ENCODE data around the gene RASD2. TPM values are rescaled to one million over a fixed set of nuclear protein-coding genes. Genes with fewer than 3 reads are reported as not detected.

The RASD2 gene
- total RNA-seq, 1 donor: 0.09 TPM

- no peak for TF ChIP-seq CTCF (IDR thresholded peaks at IDR 0.05; ENCODE audit: insufficient read depth, low read length)
- no peak for DNase-seq (ENCODE audit: low read depth)
Measured at GRCh38 chr22:35552846-35553245, 12.2 kb downstream of the RASD2 start.

GRCh38 chr22:35553341-35553740, 12.7 kb downstream of the RASD2 start:
- TF ChIP-seq CTCF (IDR thresholded peaks at IDR 0.05; ENCODE audit: insufficient read depth, low read length): no peak
- no peak overlapping the region for H3K4me3 ChIP-seq (ENCODE audit: low read depth, low read length)
- no peak for DNase-seq (ENCODE audit: low read depth)

More at GRCh38 chr22:35552846-35553245, 12.2 kb downstream of the RASD2 start:
- H3K4me3 ChIP-seq (ENCODE audit: low read depth, low read length): no peak overlapping the region

GRCh38 chr22:35554297-35554845, 13.7 kb downstream of the RASD2 start:
- H3K4me3 ChIP-seq (ENCODE audit: low read depth, low read length): no peak overlapping the region
- TF ChIP-seq CTCF (IDR thresholded peaks at IDR 0.05; ENCODE audit: insufficient read depth, low read length): no peak
- no peak for DNase-seq (ENCODE audit: low read depth)

GRCh38 chr22:35555483-35555890, 14.9 kb downstream of the RASD2 start:
- no peak overlapping the region for H3K4me3 ChIP-seq (ENCODE audit: low read depth, low read length)
- no peak for DNase-seq (ENCODE audit: low read depth)

DNA sequence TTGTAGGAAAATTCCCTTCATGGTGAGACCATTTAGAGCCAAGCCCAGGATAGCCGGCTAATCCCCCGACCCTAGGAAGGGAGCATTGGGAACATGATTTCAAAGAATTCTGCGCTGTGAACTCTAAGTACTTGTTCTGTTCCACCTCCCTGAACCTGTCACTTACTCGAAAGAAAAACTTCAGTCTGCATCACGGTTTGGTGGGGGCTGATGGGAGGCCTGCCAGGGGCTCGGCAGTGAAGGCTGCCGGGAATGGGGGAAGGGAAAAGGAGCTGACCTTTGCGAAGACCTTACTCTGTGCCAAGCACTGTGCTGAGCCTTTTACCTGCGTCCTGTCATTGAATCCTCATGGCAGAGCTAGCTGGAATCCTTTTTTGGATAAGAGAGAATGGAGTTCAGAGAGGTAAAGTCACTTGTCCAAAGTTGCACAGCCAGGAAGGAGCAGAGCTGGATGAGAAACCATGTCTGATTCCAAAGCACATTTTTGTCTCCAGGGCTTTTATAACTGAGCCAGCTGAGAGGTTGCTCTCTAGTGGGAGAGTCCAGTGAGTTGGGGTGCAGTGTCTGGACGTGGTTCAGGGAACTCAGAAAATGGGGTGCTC, 15.4 kb downstream of the RASD2 start:
- no peak for TF ChIP-seq CTCF (IDR thresholded peaks at IDR 0.05; ENCODE audit: insufficient read depth, low read length)
- DNase-seq (ENCODE audit: low read depth): no peak
- no peak overlapping the region for H3K4me3 ChIP-seq (ENCODE audit: low read depth, low read length)

More at GRCh38 chr22:35555483-35555890, 14.9 kb downstream of the RASD2 start:
- TF ChIP-seq CTCF (IDR thresholded peaks at IDR 0.05; ENCODE audit: insufficient read depth, low read length): no peak

DNA sequence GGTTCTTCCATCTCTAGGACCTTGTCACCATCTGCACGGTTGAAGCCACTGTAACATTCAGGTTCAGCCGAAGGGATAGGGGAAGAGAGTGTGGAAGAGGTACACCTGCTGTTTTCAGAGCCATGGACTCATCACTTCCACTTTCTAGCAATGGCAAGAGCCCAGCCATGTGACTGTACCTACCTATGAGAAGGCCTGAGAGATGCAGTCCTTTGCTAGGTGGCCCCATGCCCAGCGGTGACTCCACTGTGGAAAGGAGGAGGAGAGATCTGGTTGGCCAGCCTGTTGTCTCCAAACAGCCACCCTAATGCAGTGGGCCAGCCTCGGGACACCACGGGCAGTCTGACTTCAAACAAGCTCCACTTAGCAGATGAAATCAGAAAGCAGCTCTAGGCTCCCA, 16.0 kb downstream of the RASD2 start:
- no peak for DNase-seq (ENCODE audit: low read depth)

More for the DNA sequence above, 16.0 kb downstream of the RASD2 start:
- TF ChIP-seq CTCF (IDR thresholded peaks at IDR 0.05; ENCODE audit: insufficient read depth, low read length): no peak
- H3K4me3 ChIP-seq (ENCODE audit: low read depth, low read length): no peak overlapping the region

All from fibroblast of the aortic adventitia (primary cell).